CD4-positive, alpha-beta T cell treated with Interleukin-6 for 4 hours (primary cell): ENCODE measurements around the gene LASP1NB.
"Not testable (repeated sequence)": the region's sequence is repeated elsewhere in the genome, so short reads cannot be mapped to it uniquely, and the experiment has no call there.

Source experiments
- DNase-seq: peaks from one replicate; pipeline ENCODE4 v3.0.0-alpha.2; 2020; ENCODE audit warnings: mixed read lengths

The LASP1NB gene

GRCh38 chr17:38967290-38967738 is 41.9 kb downstream of the LASP1NB start, which contains the start of gene FBXO47:
TSS of gene FBXO47 (minus strand) at chr17:38967403. CDS start at chr17:38963025, 4,378 bp downstream.
- DNase-seq: peak; percentile 89

DNA sequence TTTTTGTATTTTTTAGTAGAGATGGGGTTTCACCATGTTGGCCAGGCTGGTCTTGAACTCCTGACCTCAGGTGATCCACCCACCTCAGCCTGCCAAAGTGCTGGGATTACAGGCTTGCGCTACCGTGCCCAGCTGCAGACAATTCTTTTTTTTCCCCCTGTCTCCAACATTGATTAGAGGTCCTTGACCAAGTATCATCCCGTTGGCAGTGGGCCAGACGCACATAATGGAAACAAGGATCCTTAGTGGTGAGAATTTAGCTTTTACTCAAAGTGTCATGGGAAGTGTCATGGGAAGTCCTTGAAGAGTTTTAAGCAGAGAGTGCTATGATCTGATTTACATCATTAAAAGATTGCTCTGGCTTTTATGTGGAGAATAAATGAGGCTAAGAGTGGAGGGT is 43.9 kb downstream of the LASP1NB start:
- no peak for DNase-seq

DNA sequence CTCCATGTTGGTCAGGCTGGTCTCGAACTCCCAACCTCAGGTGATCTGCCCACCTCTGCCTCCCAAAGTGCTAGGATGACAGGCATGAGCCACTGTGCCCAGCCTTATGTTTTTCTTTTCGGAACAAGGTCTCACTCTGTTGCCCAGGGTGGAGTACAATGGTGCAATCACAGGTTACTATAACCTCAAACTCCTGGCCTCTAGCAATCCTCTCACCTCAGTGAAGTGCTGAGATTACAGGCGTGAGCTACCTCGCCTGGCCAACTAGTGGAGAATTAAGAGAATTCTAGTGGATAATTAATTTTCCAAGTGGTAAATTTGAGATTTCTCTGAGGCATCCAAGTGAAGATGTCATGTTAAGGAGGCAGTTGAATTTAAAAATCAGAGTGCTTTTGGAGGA is 44.7 kb downstream of the LASP1NB start:
- no peak for DNase-seq

DNA sequence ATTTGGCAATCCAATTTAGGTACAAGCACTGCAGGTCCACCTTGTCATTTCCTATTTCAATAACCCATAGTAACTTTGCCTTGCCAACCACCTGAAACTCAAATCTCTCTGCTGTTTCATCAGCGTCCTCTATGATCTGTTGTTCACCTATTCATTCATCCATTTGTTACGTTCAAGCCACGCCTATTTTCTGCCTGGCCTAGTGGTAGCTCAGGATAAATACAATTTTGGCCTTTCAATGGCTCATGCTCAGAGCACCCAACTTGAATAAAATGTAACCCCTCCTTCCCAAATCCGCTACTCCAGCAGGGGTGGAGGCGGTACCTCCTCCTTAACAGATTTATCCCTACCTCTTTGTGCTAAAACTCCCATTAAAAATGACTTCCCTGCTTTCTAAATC is 45.4 kb downstream of the LASP1NB start:
- no peak for DNase-seq

DNA sequence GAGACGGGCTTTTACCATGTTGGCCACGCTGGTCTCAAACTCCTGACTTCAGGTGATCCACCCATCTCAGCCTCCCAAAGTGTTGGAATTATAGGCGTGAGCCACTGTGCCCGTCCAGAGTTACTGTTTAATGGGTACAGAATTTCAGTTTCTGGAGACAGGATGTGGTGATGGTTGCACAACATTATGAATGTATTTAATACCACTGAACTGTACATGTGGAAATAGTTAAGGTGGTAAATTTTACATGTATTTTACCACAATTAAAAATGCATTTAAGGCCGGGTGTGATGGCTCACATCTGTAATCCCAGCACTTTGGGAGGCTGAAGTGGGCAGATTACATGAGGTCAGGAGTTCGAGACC is 50.8 kb downstream of the LASP1NB start:
- DNase-seq: not testable (repeated sequence)

GRCh38 chr17:38978180-38978579 is 52.8 kb downstream of the LASP1NB start:
- no peak for DNase-seq
